CD4-positive, CD25-positive, alpha-beta regulatory T cell (primary cell): ENCODE measurements around the gene EXD1. TPM values are rescaled to one million over a fixed set of nuclear protein-coding genes. Genes with fewer than 3 reads are reported as not detected.

Source experiments
- ATAC-seq, 2 donors: fragments of 150-1000 bp; cut with Tn5 transposase; one replicate each; pipeline ENCODE4 v1.10.0; 2021; ENCODE audit warnings: low read depth in 2 of 2, moderate number of reproducible peaks in 2 of 2, moderate library complexity in 1 of 2
- DNase-seq, 3 donors: peaks; one replicate each; pipeline versions ENCODE4 v3.0.0 to v3.0.0-alpha.2; 2012 to 2022; ENCODE audit warnings: mixed read lengths in 1 of 3
- H3K27ac ChIP-seq: one replicate; pipeline ENCODE4 v1.7.0; 2013; ENCODE audit warnings: mild to moderate bottlenecking, low read length; ENCODE audit not compliant: insufficient read depth, poor library complexity, severe bottlenecking
- H3K27me3 ChIP-seq: one replicate; pipeline ENCODE4 v1.7.0; 2013; ENCODE audit warnings: low read length; ENCODE audit not compliant: control insufficient read depth, insufficient read depth
- H3K36me3 ChIP-seq: one replicate; pipeline ENCODE4 v1.7.0; 2013; ENCODE audit warnings: mild to moderate bottlenecking, low read length, moderate library complexity; ENCODE audit not compliant: control insufficient read depth, insufficient read depth
- H3K4me1 ChIP-seq: 2 replicates; pipeline ENCODE4 v1.7.0; 2013; ENCODE audit warnings: mild to moderate bottlenecking, low read length; ENCODE audit not compliant: insufficient read depth, control insufficient read depth, poor library complexity, severe bottlenecking
- H3K4me3 ChIP-seq: one replicate; pipeline ENCODE4 v1.7.0; 2013; ENCODE audit warnings: low read depth, mild to moderate bottlenecking, low read length, moderate library complexity
- H3K9me3 ChIP-seq, 2 experiments: 1 replicate in 1 of 2; 2 replicates in 1 of 2; pipeline ENCODE4 v1.7.0; 2013; ENCODE audit warnings: low read length in 2 of 2, mild to moderate bottlenecking in 1 of 2, moderate library complexity in 1 of 2; ENCODE audit not compliant: control insufficient read depth in 2 of 2
- H3K27ac Mint-ChIP-seq, 3 donors: one replicate each; pipeline ENCODE4 v1.8.0; 2020 to 2022; ENCODE audit warnings: mild to moderate bottlenecking in 3 of 3, mixed read lengths in 3 of 3, moderate library complexity in 2 of 3
- H3K27me3 Mint-ChIP-seq: one replicate; pipeline ENCODE4 v1.8.0; 2022; ENCODE audit warnings: mild to moderate bottlenecking, mixed read lengths
- H3K36me3 Mint-ChIP-seq: one replicate; pipeline ENCODE4 v1.8.0; 2020; ENCODE audit warnings: mixed read lengths
- H3K4me1 Mint-ChIP-seq, 4 donors: one replicate each; pipeline ENCODE4 v1.8.0; 2020 to 2022; ENCODE audit warnings: mixed read lengths in 4 of 4, mild to moderate bottlenecking in 1 of 4
- H3K4me3 Mint-ChIP-seq, 4 donors: one replicate each; pipeline ENCODE4 v1.8.0; 2020 to 2022; ENCODE audit warnings: mild to moderate bottlenecking in 4 of 4, mixed read lengths in 4 of 4, moderate library complexity in 3 of 4
- H3K9me3 Mint-ChIP-seq, 7 donors: one replicate each; pipeline ENCODE4 v1.8.0; 2020 to 2022; ENCODE audit warnings: mixed read lengths in 7 of 7, mild to moderate bottlenecking in 3 of 7, moderate library complexity in 2 of 7
- polyA plus RNA-seq, 4 donors: library from polyadenylated mRNA; unstranded; fragments of 300-500 nt; fragmentation: Illumina TruSeq; gene quantifications; one replicate each; pipeline ENCODE4 v1.2.3, GENCODE V29; 2021
- total RNA-seq: library from RNA; stranded (reverse); gene quantifications from one replicate; pipeline ENCODE4 v1.2.3, GENCODE V29; 2022

Gene EXD1
- total and polyA plus RNA-seq, 5 donors from 2014 or later = not detected

DNA sequence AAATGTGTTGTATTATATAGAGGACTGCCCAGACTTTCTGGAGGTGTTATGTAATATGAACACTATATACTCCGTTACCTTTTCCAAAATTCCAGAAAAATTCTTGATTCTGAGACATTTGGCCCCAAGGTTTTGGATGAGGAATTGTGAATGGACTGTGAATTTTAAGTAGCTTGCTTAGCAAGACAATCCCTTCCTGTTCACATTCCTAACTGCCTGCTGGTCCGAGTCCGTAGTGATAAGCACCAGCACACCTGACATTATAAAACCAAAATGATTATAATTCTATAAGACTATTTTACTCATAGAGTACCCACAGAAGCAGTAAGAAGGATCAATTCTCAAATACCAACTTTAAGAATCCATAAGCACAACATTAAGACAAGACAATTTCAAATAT lies 11.2 kb downstream of the EXD1 start:
- Mint-ChIP-seq H3K27me3 (peaks cover 60% of the 10 kb centered on the region), H3K4me1 (no peaks in the 10 kb centered on the region), H3K9me3 (peaks cover 0 to 7% (median 0%) of the 10 kb centered on the region in 7 donors), H3K36me3 (no peaks in the 10 kb centered on the region), H3K4me3 (no peak overlapping the region), H3K27ac (no peak overlapping the region)
- Histone ChIP-seq H3K27ac (no peak overlapping the region), H3K27me3 (peaks cover 10% of the 10 kb centered on the region), H3K4me3 (no peak overlapping the region), H3K9me3 (no peaks in the 10 kb centered on the region), H3K4me1 (no peaks in the 10 kb centered on the region), H3K36me3 (no peaks in the 10 kb centered on the region)
- ATAC-seq (no peak), DNase-seq (no peak)

DNA sequence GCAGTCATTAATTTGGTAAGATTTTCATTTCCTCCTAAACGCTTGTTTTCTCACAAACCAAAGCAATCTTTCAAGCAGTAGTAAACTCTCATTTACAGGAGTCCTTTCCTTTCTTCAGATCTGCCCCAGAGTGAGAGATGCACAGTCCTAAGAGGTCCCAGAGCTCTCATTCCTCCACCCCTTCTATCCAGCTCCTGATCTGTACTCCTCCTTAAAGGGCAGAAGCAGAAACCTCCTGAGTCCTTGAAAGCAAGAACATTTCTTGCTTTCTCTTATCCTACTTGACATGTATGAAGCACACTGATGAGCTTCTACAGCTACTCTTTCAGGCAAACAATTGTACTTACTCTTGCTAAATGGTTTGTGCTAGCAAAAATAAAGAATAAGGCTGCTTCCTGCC lies 11.7 kb downstream of the EXD1 start:
- ATAC-seq = no peak
- H3K27me3 Mint-ChIP-seq = peaks cover 59% of the 10 kb centered on the region
- no peaks in the 10 kb centered on the region for H3K36me3 Mint-ChIP-seq
- no peak overlapping the region for H3K4me3 Mint-ChIP-seq
- Histone ChIP-seq H3K36me3 (no peaks in the 10 kb centered on the region), H3K4me1 (no peaks in the 10 kb centered on the region), H3K27me3 (peaks cover 10% of the 10 kb centered on the region), H3K9me3 (no peaks in the 10 kb centered on the region), H3K4me3 (no peak overlapping the region), H3K27ac (no peak overlapping the region)
- no peaks in the 10 kb centered on the region for H3K4me1 Mint-ChIP-seq
- H3K9me3 Mint-ChIP-seq = peaks cover 0 to 7% (median 0%) of the 10 kb centered on the region in 7 donors
- no peak for DNase-seq
- H3K27ac Mint-ChIP-seq = no peak overlapping the region

DNA sequence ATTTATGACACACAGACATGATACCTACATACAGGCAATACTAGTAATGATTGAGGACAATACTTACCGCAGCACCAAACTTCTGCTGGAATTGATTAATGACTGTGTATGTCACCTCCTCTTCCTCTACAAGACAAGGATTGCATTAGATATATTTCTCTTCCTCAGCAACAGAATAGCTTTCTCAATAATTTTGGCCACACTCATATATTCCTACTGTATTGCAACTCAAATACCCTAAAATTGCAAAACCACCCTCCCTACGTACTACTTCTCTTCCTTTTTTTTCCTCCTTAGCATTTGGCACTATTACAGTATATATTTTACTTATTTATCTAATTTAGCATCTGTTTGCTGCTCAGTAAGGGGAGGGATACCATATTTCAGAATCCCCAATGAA lies 14.8 kb downstream of the EXD1 start:
- no peaks in the 10 kb centered on the region for H3K36me3 ChIP-seq
- no peak overlapping the region for H3K4me3 ChIP-seq
- H3K36me3 Mint-ChIP-seq = no peaks in the 10 kb centered on the region
- no peak overlapping the region for H3K27ac ChIP-seq
- no peaks in the 10 kb centered on the region for H3K4me1 ChIP-seq
- no peaks in the 10 kb centered on the region for H3K4me1 Mint-ChIP-seq
- peaks cover 77% of the 10 kb centered on the region for H3K27me3 Mint-ChIP-seq
- ATAC-seq = no peak
- H3K9me3 Mint-ChIP-seq = peaks cover 0 to 2% (median 0%) of the 10 kb centered on the region in 7 donors
- H3K27me3 ChIP-seq = peaks cover 10% of the 10 kb centered on the region
- no peak overlapping the region for H3K4me3 Mint-ChIP-seq
- DNase-seq = no peak
- H3K27ac Mint-ChIP-seq = no peak overlapping the region
- H3K9me3 ChIP-seq = no peaks in the 10 kb centered on the region

DNA sequence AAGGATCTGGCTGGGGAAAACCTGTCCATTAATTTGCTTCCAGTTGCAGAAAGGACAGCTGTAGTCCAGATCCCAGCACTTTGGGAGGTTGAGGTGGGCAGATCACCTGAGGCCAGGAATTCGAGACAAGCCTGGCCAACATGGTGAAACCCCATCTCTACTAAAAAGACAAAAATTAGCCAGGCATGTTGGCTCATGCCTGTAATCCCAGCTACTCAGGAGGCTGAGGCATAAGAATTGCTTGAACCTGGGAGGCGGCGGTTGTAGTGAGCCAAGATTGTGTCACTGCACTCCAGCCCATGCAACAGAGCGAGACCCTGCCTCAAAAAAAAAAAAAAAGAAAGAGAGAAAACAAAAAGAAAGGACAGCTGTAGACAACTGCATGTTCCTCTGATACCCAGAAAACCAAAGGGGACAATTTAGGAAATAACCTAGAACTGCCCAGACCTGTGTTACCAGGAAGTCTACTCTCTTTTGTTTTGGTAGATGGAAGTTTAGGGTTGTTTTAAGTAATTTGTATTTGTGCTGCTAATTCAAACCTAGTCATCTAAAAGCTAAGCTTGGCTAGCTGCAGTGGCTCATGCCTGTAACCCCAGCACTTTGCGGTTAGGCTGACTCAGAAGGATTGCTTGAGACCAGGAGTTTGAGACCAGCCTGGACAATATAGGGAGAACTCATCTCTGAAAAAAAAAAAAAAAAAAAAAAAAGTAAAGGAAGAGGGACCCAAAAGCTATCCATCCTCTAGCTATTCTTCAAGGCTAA lies 22.7 kb downstream of the EXD1 start:
- H3K4me1 Mint-ChIP-seq = no peaks in the 10 kb centered on the region
- H3K36me3 ChIP-seq = no peaks in the 10 kb centered on the region
- no peaks in the 10 kb centered on the region for H3K36me3 Mint-ChIP-seq
- H3K27ac ChIP-seq = no peak overlapping the region
- DNase-seq = no peak
- peaks cover 43% of the 10 kb centered on the region for H3K27me3 Mint-ChIP-seq
- no peaks in the 10 kb centered on the region for H3K27me3 ChIP-seq
- H3K4me3 Mint-ChIP-seq = no peak overlapping the region
- H3K27ac Mint-ChIP-seq = no peak overlapping the region
- no peak for ATAC-seq
- no peaks in the 10 kb centered on the region for H3K4me1 ChIP-seq
- H3K4me3 ChIP-seq = no peak overlapping the region
- no peaks in the 10 kb centered on the region for H3K9me3 Mint-ChIP-seq
- no peaks in the 10 kb centered on the region for H3K9me3 ChIP-seq

DNA sequence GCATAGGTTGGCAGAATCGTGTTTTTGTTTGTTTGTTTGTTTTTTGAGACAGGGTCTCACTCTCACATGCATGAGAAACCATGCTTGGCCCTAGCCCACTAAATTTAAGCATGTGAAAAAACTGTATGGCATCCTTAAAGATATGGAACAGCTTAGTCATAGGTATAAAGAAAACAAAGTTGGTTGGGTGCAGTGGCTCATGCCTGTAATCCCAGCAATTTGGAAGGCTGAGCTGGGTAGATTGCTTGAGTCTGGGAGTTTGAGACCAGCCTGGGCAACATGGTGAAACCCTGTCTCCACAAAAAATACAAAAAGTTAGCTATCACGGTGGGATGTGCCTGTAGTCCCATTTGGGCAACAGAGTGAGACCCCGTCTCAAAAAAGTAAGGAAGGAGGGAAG lies 25.2 kb downstream of the EXD1 start:
- Mint-ChIP-seq H3K27ac (no peak overlapping the region), H3K4me1 (no peaks in the 10 kb centered on the region), H3K27me3 (peaks cover 25% of the 10 kb centered on the region), H3K4me3 (no peak overlapping the region), H3K9me3 (no peaks in the 10 kb centered on the region), H3K36me3 (no peaks in the 10 kb centered on the region)
- Histone ChIP-seq H3K27ac (no peak overlapping the region), H3K4me3 (no peak overlapping the region), H3K36me3 (no peaks in the 10 kb centered on the region), H3K9me3 (no peaks in the 10 kb centered on the region), H3K4me1 (no peaks in the 10 kb centered on the region), H3K27me3 (no peaks in the 10 kb centered on the region)
- no peak for DNase-seq
- ATAC-seq = no peak

DNA sequence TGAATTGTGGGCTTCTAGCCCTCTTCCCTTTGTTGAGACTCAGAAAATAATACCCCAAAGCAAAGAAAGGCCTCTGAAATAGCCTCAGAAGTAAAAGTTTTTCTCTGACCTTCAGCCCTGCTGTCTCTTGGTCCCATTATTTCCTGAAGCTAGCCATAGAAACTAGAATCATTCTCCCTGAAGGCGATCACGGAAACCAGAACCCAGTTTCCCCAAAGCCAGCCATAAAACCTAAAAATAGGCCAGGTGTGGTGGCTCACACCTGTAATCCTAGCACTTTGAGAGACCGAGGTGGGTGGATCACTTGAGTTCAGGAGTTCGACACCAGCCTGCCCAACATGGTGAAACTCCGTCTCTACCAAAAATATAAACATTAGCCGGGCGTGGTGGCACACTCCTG lies 27.2 kb downstream of the EXD1 start:
- H3K4me3 Mint-ChIP-seq = no peak overlapping the region
- no peak overlapping the region for H3K27ac ChIP-seq
- DNase-seq (no peak), ATAC-seq (no peak)
- H3K9me3 ChIP-seq = no peaks in the 10 kb centered on the region
- no peak overlapping the region for H3K27ac Mint-ChIP-seq
- no peaks in the 10 kb centered on the region for H3K4me1 Mint-ChIP-seq
- H3K4me3 ChIP-seq = no peak overlapping the region
- H3K36me3 ChIP-seq = no peaks in the 10 kb centered on the region
- no peaks in the 10 kb centered on the region for H3K36me3 Mint-ChIP-seq
- H3K9me3 Mint-ChIP-seq = no peaks in the 10 kb centered on the region
- no peaks in the 10 kb centered on the region for H3K4me1 ChIP-seq
- H3K27me3 Mint-ChIP-seq = peaks cover 18% of the 10 kb centered on the region
- no peaks in the 10 kb centered on the region for H3K27me3 ChIP-seq

DNA sequence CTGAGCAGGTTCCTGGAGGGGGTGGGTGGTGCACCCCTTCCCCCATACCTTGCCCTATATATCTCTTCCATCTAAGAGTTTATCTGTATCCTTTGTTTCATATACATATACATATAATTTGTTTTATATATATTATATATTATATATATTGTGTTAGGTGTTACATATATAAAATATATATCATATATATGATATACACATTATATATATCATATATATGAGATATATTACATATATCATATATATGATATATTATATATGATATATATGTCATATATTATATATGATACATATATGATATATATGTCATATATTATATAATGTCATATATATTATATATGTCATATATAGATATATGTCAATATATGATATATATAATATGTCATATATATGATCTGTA lies 31.1 kb downstream of the EXD1 start:
- H3K4me3 Mint-ChIP-seq = no peak overlapping the region
- Histone ChIP-seq H3K36me3 (no peaks in the 10 kb centered on the region), H3K9me3 (no peaks in the 10 kb centered on the region), H3K4me1 (no peaks in the 10 kb centered on the region), H3K4me3 (no peak overlapping the region), H3K27me3 (no peaks in the 10 kb centered on the region), H3K27ac (no peak overlapping the region)
- no peaks in the 10 kb centered on the region for H3K36me3 Mint-ChIP-seq
- ATAC-seq (no peak), DNase-seq (no peak)
- H3K9me3 Mint-ChIP-seq = no peaks in the 10 kb centered on the region
- no peak overlapping the region for H3K27ac Mint-ChIP-seq
- peaks cover 5% of the 10 kb centered on the region for H3K27me3 Mint-ChIP-seq
- H3K4me1 Mint-ChIP-seq = no peaks in the 10 kb centered on the region

DNA sequence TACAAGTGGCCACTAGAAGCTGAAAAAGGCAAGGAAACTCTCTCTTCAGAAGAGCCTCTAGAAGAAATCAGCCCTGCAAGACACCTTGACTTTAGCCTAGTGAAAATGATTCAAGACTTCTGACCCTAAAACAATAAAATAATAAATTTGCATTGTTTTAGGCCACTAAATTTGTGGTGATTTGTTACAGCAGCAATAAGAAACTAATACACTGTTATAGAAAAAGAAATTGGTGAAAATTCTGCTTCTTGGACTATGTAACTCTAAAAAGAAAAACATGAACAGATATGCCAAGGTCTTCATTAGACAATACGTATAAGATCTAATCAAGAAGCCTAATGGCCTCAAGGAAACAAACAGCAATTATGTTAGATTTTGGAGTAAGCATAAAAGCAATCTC lies 36.1 kb downstream of the EXD1 start:
- H3K4me3 Mint-ChIP-seq = no peak overlapping the region

More for the DNA sequence above, 36.1 kb downstream of the EXD1 start:
- no peaks in the 10 kb centered on the region for H3K27me3 ChIP-seq
- Mint-ChIP-seq H3K36me3 (no peaks in the 10 kb centered on the region), H3K27me3 (peaks cover 5% of the 10 kb centered on the region), H3K27ac (no peak overlapping the region), H3K9me3 (peaks cover 0 to 2% (median 0%) of the 10 kb centered on the region in 7 donors), H3K4me1 (no peaks in the 10 kb centered on the region)
- H3K4me3 ChIP-seq = no peak overlapping the region
- H3K9me3 ChIP-seq = no peaks in the 10 kb centered on the region
- H3K36me3 ChIP-seq = no peaks in the 10 kb centered on the region
- ATAC-seq = no peak
- H3K27ac ChIP-seq = no peak overlapping the region
- no peaks in the 10 kb centered on the region for H3K4me1 ChIP-seq
- DNase-seq = no peak
